HUES6 (cell line): ENCODE results near the gene TMEM266.

Source experiments
- H3K27ac ChIP-seq: 2 replicates; pipeline ENCODE4 v1.7.0; 2013; ENCODE audit warnings: low read depth, mild to moderate bottlenecking, low read length, inconsistent platforms
- H3K27me3 ChIP-seq: 2 replicates; pipeline ENCODE4 v1.6.1; 2013; ENCODE audit warnings: low read length; ENCODE audit not compliant: control insufficient read depth, insufficient read depth
- H3K36me3 ChIP-seq: 2 replicates; pipeline ENCODE4 v1.6.1; 2013; ENCODE audit warnings: low read length; ENCODE audit not compliant: control insufficient read depth, insufficient read depth
- H3K4me1 ChIP-seq: 2 replicates; pipeline ENCODE4 v1.6.1; 2013; ENCODE audit warnings: low read length; ENCODE audit not compliant: control insufficient read depth, insufficient read depth
- H3K4me3 ChIP-seq: 2 replicates; pipeline ENCODE4 v1.5.1; 2013; ENCODE audit warnings: low read depth, low read length
- H3K9ac ChIP-seq: one replicate; pipeline ENCODE4 v1.6.1; 2013; ENCODE audit warnings: mild to moderate bottlenecking, low read length
- H3K9me3 ChIP-seq: 2 replicates; pipeline ENCODE4 v1.6.1; 2013; ENCODE audit warnings: low read depth, low read length; ENCODE audit not compliant: control insufficient read depth, insufficient read depth

Gene TMEM266

DNA sequence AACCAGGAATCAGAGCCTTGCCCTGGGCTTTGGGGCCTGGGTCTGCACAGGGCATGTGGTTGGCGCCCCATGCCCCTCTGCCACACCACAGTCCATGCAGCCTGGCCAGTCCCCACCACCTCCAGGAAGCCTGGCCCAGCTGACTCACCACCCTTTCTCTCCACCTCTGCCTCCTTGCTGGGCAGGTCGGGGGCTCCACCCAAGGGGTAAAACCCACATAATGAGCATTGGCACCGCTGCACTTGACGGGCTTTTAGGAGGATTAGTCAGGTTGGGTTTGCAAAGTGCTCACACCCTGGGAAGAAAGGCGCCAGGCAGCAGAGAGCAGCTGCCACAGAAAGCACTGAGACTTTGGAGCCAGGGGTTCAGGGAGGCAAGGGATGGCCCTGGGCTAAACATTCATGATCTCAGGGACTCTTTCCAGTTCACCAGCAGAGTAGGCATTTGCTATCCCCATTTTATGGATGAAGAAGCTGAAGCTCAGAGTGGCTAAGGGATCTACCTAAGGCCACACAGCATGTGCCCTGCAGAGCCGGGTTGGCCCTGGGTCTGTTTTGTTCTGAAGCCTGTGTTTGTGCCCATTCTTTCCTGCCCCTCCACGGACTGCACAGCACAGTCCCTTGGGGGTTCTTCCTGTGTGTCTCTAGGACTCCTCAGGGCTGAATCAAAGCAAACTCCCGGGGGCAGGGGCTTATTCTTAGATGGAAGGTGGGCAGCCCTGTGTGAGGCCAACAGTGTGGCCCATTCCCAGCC lies 138.1 kb downstream of the TMEM266 start:
- Histone ChIP-seq H3K27me3 (no peaks in the 10 kb centered on the region), H3K36me3 (no peaks in the 10 kb centered on the region), H3K9me3 (no peaks in the 10 kb centered on the region), H3K4me1 (peaks cover 37% of the 10 kb centered on the region), H3K4me3 (no peak overlapping the region), H3K9ac (no peak overlapping the region), H3K27ac (no peak overlapping the region)

DNA sequence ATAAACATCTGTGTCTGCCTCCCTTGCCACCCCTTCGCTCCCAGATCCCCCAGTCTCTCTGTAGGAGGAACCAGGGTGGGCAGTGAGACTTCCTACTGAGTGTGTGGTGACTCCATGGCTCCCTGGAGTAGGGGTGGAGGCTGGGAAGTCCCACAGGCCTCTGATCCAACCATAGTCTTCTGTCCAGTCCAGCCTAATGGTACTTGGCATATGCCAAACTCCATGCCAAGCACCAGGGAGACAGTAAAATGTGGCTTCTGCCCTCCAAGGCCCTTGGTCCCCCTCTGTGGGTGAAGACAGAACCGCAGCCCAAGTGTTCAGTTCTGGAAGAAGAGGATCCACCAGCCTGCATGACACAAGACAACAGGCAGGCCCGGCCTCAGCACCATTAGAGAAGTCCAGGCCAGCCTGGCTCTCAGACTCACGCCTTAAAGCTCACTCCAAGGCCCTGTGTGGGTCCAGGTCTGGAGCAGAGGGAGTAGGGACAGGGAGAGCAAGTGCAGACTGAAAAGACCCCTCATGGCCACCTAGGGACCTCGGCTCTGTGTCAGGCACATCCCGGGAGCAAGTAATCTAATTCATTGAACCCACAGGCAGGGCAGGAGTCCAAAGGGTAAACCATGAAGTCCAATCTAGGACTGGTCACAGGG lies 138.8 kb downstream of the TMEM266 start:
- no peak overlapping the region for H3K4me3 ChIP-seq
- H3K27ac ChIP-seq = no peak overlapping the region
- H3K27me3 ChIP-seq = no peaks in the 10 kb centered on the region
- H3K9me3 ChIP-seq = no peaks in the 10 kb centered on the region
- H3K4me1 ChIP-seq = peaks cover 37% of the 10 kb centered on the region
- H3K9ac ChIP-seq = no peak overlapping the region
- no peaks in the 10 kb centered on the region for H3K36me3 ChIP-seq

DNA sequence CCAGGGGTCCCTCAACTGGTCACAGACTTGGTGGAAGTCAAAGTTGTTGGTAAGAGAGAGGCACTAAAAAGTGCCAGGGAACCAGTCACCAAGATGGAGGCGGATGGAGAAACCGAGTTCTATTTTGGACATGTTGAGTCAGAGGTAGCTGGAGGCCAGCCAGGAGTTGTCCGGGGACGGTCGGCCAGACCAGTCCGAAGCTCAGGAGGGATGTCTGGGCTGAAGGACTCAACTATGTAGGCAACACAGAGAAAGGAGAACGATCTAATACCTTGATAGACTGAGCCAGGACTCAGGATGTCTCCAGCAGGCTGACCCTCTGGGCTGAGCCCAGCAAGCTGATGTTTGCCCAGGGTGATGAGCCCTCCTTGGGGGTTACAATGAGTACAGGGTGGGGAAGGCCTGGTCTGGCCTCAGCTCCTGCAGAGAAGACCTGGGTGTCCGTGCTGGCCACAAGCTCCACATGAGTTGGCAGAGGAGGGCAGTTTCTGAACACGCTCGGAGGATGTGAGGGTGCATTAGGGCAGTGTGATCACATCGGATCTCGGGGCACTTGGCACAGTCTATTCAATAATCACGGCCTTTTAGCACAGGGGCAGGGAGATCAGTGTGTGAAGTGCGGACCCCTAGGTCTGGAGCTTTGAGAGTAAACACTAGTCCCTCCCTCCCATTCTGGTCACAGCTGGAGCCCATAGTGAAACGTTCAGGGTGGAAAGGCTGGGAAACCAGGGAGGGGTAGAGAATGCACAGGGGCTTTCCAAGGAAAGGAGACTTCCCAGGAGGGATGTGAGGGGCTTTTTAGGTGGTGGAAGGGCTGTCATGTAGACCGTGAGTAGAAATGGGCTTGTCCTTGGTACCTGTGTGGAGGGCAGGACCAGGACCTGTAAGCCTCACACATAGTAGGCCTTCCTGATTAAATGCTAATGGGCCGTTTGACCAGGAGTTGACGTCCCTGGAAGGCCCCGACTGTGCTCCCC lies 139.6 kb downstream of the TMEM266 start:
- no peaks in the 10 kb centered on the region for H3K36me3 ChIP-seq
- no peak overlapping the region for H3K27ac ChIP-seq
- no peak overlapping the region for H3K4me3 ChIP-seq
- H3K4me1 ChIP-seq = peaks cover 34% of the 10 kb centered on the region
- no peaks in the 10 kb centered on the region for H3K27me3 ChIP-seq
- no peaks in the 10 kb centered on the region for H3K9me3 ChIP-seq
- no peak overlapping the region for H3K9ac ChIP-seq

DNA sequence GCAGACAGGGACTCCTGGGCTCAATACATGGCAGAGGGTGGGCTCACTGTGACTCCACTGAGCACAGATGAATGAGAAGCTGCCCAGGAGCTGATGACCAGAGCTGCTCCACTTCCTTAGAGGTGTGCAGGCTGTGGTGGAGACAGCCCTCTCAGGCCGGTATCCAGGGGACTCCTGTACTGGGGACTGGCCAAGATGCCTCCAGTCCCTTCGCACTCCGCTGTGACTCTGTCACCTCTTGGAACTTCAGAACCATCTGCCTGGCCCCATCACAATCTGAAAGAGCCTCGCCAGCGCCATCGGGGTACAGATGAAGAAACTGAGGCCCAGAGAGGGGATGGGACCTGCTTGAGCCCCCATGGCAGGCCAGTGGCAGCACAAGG lies 140.3 kb downstream of the TMEM266 start:
- Histone ChIP-seq H3K4me3 (no peak overlapping the region), H3K9ac (no peak overlapping the region), H3K27me3 (no peaks in the 10 kb centered on the region), H3K9me3 (no peaks in the 10 kb centered on the region), H3K4me1 (peaks cover 32% of the 10 kb centered on the region), H3K36me3 (no peaks in the 10 kb centered on the region), H3K27ac (no peak overlapping the region)

DNA sequence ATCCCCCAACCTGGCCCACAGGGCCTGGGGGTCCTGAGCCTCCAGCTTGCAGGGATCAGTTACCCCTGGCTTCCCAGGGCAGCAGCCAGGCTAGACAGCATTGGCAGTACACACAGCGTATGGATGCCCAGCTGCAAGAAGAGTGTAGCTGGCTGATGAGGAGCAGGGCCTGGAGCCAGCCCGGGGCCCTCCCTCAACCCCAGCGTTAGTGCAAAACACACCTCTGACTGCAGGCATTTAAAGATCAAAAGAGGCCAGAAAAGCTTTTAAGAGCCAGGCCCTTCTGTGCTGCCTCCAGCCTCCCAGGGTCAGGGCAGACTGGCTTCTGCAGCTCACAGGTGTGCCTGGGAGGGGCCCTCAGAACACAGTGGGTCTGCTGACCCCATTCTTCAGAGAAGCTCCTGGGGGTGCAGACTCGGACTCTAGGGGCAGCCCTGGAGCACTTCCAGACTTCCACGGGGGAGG lies 140.9 kb downstream of the TMEM266 start:
- Histone ChIP-seq H3K4me3 (no peak overlapping the region), H3K27ac (no peak overlapping the region), H3K4me1 (peaks cover 31% of the 10 kb centered on the region), H3K27me3 (no peaks in the 10 kb centered on the region), H3K9ac (no peak overlapping the region), H3K9me3 (no peaks in the 10 kb centered on the region), H3K36me3 (no peaks in the 10 kb centered on the region)

DNA sequence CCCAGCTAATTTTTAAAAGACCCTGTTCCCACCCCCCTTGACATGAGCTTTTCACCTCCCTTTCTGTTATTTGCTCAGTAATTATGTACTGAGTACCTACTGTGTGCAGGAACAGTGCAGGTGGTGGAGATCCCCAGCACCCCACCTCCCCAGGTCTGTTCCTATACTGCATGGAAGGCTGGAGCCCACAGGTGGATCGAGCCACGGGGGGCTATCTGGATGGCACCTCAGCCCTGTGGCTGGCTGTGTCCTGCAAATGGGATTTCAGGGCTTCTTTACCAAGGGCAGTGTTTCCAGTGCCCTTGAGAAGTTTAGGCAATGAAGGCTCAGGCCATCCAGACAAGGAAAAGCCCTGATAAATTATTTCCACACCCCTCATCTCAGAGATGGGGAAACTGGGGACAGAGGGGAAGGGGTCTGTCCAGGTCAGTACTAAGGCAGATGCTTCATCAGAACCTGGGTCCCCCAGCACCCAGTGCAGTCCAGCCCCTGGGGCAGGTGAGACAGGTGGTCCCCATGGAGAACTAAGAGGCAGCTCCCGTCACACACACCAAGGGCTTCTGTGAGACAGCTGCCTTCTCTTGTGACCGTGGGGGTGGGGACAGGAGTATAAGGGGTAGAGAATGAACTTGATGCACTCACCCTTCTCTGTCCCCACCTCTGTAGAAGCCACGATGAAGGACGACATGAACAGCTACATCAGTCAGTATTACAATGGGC lies 141.9 kb downstream of the TMEM266 start:
- Histone ChIP-seq H3K27ac (no peak overlapping the region), H3K4me1 (peaks cover 20% of the 10 kb centered on the region), H3K4me3 (no peak overlapping the region), H3K36me3 (no peaks in the 10 kb centered on the region), H3K9ac (no peak overlapping the region), H3K27me3 (no peaks in the 10 kb centered on the region), H3K9me3 (no peaks in the 10 kb centered on the region)

DNA sequence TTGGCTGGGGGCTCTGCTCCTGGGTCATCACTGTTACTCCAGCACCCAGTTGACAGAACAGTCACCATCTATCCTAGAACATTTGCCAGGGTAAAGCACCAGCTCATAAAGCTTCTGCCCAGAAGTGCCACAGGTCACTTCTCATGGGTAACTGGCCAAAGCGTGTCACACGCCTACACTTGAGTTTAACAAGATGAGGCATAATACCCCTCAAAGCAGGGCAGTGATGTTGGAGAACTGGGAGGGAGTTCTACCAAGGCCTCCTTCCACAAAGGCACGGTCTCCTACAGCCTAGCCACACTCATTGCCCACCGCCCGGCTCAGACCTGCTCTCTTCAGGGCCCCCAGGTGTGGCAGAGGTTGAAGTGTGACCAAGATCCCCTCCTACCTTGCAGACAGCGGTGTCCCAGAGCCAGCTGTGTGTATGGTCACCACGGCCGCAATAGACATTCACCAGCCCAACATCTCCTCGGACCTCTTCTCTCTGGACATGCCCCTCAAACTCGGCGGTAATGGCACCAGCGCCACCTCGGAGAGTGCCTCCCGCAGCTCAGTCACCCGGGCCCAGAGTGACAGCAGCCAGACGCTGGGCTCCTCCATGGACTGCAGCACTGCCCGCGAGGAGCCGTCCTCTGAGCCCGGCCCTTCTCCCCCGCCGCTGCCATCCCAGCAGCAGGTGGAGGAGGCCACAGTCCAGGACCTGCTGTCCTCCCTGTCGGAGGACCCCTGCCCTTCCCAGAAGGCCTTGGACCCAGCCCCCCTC lies 143.7 kb downstream of the TMEM266 start:
- Histone ChIP-seq H3K27me3 (no peaks in the 10 kb centered on the region), H3K4me3 (no peak overlapping the region), H3K36me3 (no peaks in the 10 kb centered on the region), H3K27ac (no peak overlapping the region), H3K4me1 (peaks cover 15% of the 10 kb centered on the region), H3K9me3 (no peaks in the 10 kb centered on the region), H3K9ac (no peak overlapping the region)

DNA sequence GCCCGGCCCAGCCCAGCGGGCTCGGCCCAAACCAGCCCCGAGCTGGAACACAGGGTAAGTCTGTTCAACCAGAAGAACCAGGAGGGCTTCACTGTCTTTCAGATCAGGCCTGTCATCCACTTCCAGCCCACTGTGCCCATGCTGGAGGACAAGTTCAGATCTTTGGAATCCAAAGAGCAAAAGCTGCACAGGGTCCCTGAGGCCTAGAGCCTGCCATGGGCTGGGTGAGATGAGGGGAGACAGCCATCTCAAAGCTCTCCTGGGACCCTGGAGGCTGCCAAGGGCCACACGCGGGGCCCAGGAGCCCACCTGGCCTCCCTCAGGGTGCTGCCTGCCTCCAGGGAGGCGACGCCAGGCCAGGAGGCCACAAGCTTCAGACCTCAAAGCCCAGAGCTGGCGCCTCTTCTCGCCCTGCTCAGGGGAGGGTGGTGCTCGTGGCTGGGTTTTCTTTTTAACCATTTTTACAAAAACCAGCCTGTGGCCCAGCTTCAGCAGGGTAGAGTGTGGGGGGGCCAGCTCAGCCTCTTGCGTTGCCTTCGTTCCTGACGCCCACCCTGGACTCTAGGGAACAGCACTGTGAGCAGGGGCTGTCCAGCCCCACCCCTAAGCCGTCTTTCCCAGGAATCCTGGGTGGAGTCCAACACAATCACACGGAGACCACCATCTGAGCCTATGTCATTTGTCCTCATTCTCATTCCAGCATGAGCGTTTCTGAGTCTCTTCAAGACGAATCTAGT lies 144.5 kb downstream of the TMEM266 start:
- Histone ChIP-seq H3K9me3 (no peaks in the 10 kb centered on the region), H3K36me3 (no peaks in the 10 kb centered on the region), H3K27me3 (no peaks in the 10 kb centered on the region), H3K9ac (no peak overlapping the region), H3K4me1 (peaks cover 19% of the 10 kb centered on the region), H3K4me3 (no peak overlapping the region), H3K27ac (no peak overlapping the region)

DNA sequence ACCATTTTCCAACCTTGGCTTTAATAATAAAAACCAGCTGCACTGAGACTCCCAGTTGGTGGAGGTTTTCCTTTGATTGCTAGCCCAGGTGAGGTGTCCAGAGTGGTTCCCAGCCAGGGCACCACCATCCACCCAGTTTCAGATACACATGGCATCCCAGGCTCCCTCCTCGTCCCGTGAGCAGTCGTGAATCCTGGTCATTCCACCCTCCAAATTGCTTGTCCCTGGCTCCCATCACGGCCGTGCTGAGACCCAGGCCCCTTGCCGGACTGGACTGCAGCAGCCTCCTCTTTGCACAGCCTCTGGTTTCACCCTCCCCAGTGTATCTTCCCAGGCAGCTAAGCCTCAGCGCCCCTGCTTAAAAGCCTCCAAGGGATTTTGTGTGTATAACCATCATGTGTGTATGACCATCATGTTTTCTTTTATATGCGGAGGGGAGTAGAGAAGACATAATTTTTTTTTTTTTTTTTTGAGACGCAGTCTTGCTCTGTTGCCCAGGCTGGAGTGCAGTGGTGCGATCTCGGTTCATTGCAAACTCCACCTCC lies 145.2 kb downstream of the TMEM266 start:
- H3K9me3 ChIP-seq = no peaks in the 10 kb centered on the region
- H3K4me1 ChIP-seq = peaks cover 15% of the 10 kb centered on the region
- no peak overlapping the region for H3K27ac ChIP-seq
- no peak overlapping the region for H3K4me3 ChIP-seq
- no peaks in the 10 kb centered on the region for H3K36me3 ChIP-seq
- H3K9ac ChIP-seq = no peak overlapping the region
- H3K27me3 ChIP-seq = no peaks in the 10 kb centered on the region
